Measurements from ENCODE around the gene SND1. TPM values are rescaled to one million over a fixed set of nuclear protein-coding genes. Genes with fewer than 3 reads are reported as not detected.

Gene SND1
- total RNA-seq, 1 experiment from 2014 or later = 218 TPM

- Histone ChIP-seq H4K5ac (ENCODE audit: insufficient read length, low read depth, low read length) (no peak overlapping the region), H3K9me3 (ENCODE audit: control insufficient read depth, low read depth, low read length) (no peaks in the 10 kb centered on the region), H2AFZ (ENCODE audit: low read length) (no peak overlapping the region), H3K56ac (ENCODE audit: insufficient read length, low read depth, low read length) (no peak overlapping the region), H3K4me1 (ENCODE audit: insufficient read depth, low read length) (peaks cover 6% of the 10 kb centered on the region; the same call in 1 of the 2 replicates), H3K18ac (ENCODE audit: insufficient read length, low read depth, low read length) (no peak overlapping the region), H3K79me1 (ENCODE audit: insufficient read depth, low read depth, low read length, poor library complexity, severe bottlenecking) (no peaks in the 10 kb centered on the region), H2AK5ac (ENCODE audit: insufficient read length, low read length) (no peak overlapping the region), H3K79me2 (ENCODE audit: insufficient read depth, low read length) (no peaks in the 10 kb centered on the region), H2BK5ac (ENCODE audit: insufficient read length, low read length) (no peak overlapping the region), H3K4me2 (ENCODE audit: insufficient read depth, insufficient read length, low read length) (no peak overlapping the region), H3K14ac (ENCODE audit: insufficient read depth, low read length) (no peak overlapping the region), H3K23ac (ENCODE audit: insufficient read length, low read depth, low read length) (no peak overlapping the region), H3K27ac (ENCODE audit: insufficient read length, low read depth, low read length) (no peak overlapping the region), H2BK12ac (ENCODE audit: insufficient read length, low read depth, low read length) (no peak overlapping the region), H3K23me2 (ENCODE audit: insufficient read length, low read depth, low read length, poor library complexity, severe bottlenecking) (no peaks in the 10 kb centered on the region), H4K91ac (ENCODE audit: insufficient read length, low read depth, low read length) (no peak overlapping the region), H3K4ac (ENCODE audit: low read depth, low read length) (no peak overlapping the region), H3K27me3 (ENCODE audit: insufficient read depth, low read length) (no peaks in the 10 kb centered on the region), H2BK15ac (ENCODE audit: low read depth, low read length) (no peak overlapping the region), H3K9ac (ENCODE audit: extremely low read depth, insufficient read length, low read length) (no peak overlapping the region), H3T11ph (ENCODE audit: low read length) (no peak overlapping the region), H2BK20ac (ENCODE audit: low read depth, low read length, poor library complexity, severe bottlenecking) (no peak overlapping the region), H4K20me1 (ENCODE audit: control insufficient read depth, insufficient read depth, insufficient read length) (no peaks in the 10 kb centered on the region), H2BK120ac (ENCODE audit: low read depth, low read length, poor library complexity, severe bottlenecking) (no peak overlapping the region), H4K8ac (replicated peaks; ENCODE audit: insufficient read length, low read depth, low read length) (no peak overlapping the region)
- H3K27me3 Mint-ChIP-seq (ENCODE audit: low read depth) = no peaks in the 10 kb centered on the region
- TF ChIP-seq CTCF (conservative IDR thresholded peaks at IDR 0.05) = no peak
- peaks cover 22 to 24% of the 10 kb centered on the region in 2 experiments for H3K9me3 Mint-ChIP-seq
- no peak overlapping the region for H3K4me3 Mint-ChIP-seq
- DNase-seq = peak; percentile 82
- H3K4me1 Mint-ChIP-seq = peaks cover 19 to 32% of the 10 kb centered on the region in 2 experiments
- no CpG with 5 or more reads among the region's 9 CpGs for WGBS (ENCODE audit: extremely low coverage, insufficient read length, low lambda C conversion rate)
- peaks cover 29 to 35% (median 33%) of the 10 kb centered on the region in 3 experiments for H3K36me3 Mint-ChIP-seq (ENCODE audit: insufficient read depth in 1 of 3, low read depth in 3 of 3)
- peak overlapping the region in 1 of 3 experiments; percentile 1; a peak in 1 of 7 replicates for H3K27ac Mint-ChIP-seq
These were observed 327.2 kb downstream of the SND1 start for GRCh38 chr7:127979113-127979727.

All from H9 (cell line).